Tibial nerve (tissue), 3 donors: ENCODE data around the gene TSPAN5.

Experiments used
- POLR2A ChIP-seq, 2 donors: fragments of 450-650 bp; IDR thresholded peaks; one replicate each; pipeline ENCODE4 v1.6.1; 2017; ENCODE audit warnings: antibody characterized with exemption in 2 of 2, mild to moderate bottlenecking in 2 of 2, moderate library complexity in 2 of 2
- TF ChIP-seq, protein P1 (sequence below), 5 experiments: fragments of 200-600 bp in 3 of 5; fragments of 450-650 bp in 2 of 5; sonication (generic) in 3 of 5; IDR thresholded peaks; one replicate each; pipeline ENCODE4 v1.5.1; 2016 to 2019; ENCODE audit warnings: antibody characterized with exemption in 5 of 5, mild to moderate bottlenecking in 3 of 5, moderate library complexity in 2 of 5

DNA sequence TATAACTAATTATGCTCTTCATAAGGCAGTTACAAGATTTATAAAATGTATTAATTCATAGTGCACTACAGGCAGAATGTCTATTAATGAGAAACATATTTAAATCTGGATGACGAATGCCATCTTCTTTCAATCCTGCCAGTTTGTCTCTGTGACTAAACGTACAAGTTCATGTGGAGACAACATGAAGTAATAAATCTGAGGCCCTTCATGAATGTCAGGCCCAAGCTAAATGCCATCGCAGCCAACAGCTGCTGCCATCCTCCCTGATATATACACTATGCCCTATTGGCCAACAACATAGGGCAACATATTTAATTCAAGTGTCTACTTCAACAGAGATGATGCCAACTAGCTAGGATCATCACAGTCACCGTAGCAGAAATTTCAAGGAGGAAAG is 43.7 kb downstream of the TSPAN5 start:
- TF ChIP-seq, protein P1, sequence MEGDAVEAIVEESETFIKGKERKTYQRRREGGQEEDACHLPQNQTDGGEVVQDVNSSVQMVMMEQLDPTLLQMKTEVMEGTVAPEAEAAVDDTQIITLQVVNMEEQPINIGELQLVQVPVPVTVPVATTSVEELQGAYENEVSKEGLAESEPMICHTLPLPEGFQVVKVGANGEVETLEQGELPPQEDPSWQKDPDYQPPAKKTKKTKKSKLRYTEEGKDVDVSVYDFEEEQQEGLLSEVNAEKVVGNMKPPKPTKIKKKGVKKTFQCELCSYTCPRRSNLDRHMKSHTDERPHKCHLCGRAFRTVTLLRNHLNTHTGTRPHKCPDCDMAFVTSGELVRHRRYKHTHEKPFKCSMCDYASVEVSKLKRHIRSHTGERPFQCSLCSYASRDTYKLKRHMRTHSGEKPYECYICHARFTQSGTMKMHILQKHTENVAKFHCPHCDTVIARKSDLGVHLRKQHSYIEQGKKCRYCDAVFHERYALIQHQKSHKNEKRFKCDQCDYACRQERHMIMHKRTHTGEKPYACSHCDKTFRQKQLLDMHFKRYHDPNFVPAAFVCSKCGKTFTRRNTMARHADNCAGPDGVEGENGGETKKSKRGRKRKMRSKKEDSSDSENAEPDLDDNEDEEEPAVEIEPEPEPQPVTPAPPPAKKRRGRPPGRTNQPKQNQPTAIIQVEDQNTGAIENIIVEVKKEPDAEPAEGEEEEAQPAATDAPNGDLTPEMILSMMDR (IDR thresholded peaks at IDR 0.05): no peak
- no peak for TF ChIP-seq POLR2A (IDR thresholded peaks at IDR 0.05)
